GM12878 (cell line): ENCODE data around the gene PHPT1. TPM values are rescaled to one million over a fixed set of nuclear protein-coding genes. Genes with fewer than 3 reads are reported as not detected.
A peak's percentile ranks its signal among the peaks of the same experiment; 100 is the strongest.

Source experiments
- ATAC-seq: fragments of 200-7000 bp; cut with Tn5 transposase; 3 replicates; pipeline ENCODE4 v1.9.1; 2020; ENCODE audit warnings: mild to moderate bottlenecking, moderate library complexity
- BruUV-seq: library from RNA; stranded (reverse); fragments of 400-500 nt; replicated peaks from 2 replicates; lab custom pipeline; 2021; lab: Mats Ljungman, UMichigan
- CTCF ChIA-PET: fragments of 300-600 bp; sonication (Branson Sonifier 250); formaldehyde crosslinking; extraction: SDS; loops from one replicate; lab custom pipeline; 2021; ENCODE audit warnings: inconsistent platforms; lab: Yijun Ruan, JAX
- POLR2A ChIA-PET: fragments of 350-600 bp; formaldehyde crosslinking; extraction: SDS; loops from one replicate; lab custom pipeline; 2021; ENCODE audit warnings: inconsistent platforms; lab: Charles Lee
- RAD21 ChIA-PET: fragments of 300-600 bp; sonication (Branson Sonifier 250); formaldehyde crosslinking; loops from one replicate; lab custom pipeline; 2023; ENCODE audit warnings: antibody characterized with exemption; ENCODE audit not compliant: unreplicated experiment; lab: Charles Lee
- SMC1A ChIA-PET: fragments of 300-600 bp; sonication (Branson Sonifier 250); formaldehyde crosslinking; loops from one replicate; lab custom pipeline; 2023; ENCODE audit not compliant: unreplicated experiment, uncharacterized antibody; lab: Charles Lee
- DNase-seq: peaks from one replicate; pipeline ENCODE4 v3.0.0-alpha.2; 2011; ENCODE audit warnings: low read depth, low spot score
- FAIRE-seq: peaks from 3 replicates; lab custom pipeline; 2011; peaks lifted over from hg19 to GRCh38; lab: Jason Lieb, UNC
- H2AFZ ChIP-seq: 2 replicates; pipeline ENCODE4 v1.6.0; 2011; ENCODE audit warnings: low read depth, low read length, control low read depth; ENCODE audit not compliant: control insufficient read depth
- H3K27ac ChIP-seq: 2 replicates; pipeline ENCODE4 v1.5.1; 2011; ENCODE audit warnings: control low read depth; ENCODE audit not compliant: control insufficient read depth, insufficient read depth
- H3K27me3 ChIP-seq, 2 experiments: replicated peaks in 1 of 2; 2 replicates each; pipeline versions ENCODE4 v1.6.0 to v1.6.1; 2011; ENCODE audit warnings: low read length in 1 of 2; ENCODE audit not compliant: control insufficient read depth in 2 of 2, insufficient read depth in 2 of 2
- H3K36me3 ChIP-seq, 2 experiments: 2 replicates each; pipeline ENCODE4 v1.5.1; 2011; ENCODE audit warnings: low read length in 1 of 2; ENCODE audit not compliant: control insufficient read depth in 2 of 2, insufficient read depth in 2 of 2
- H3K4me1 ChIP-seq: 2 replicates; pipeline ENCODE4 v1.6.1; 2011; ENCODE audit warnings: mild to moderate bottlenecking, low read length, moderate library complexity, mixed read lengths; ENCODE audit not compliant: control insufficient read depth, insufficient read depth
- H3K4me2 ChIP-seq: 2 replicates; pipeline ENCODE4 v1.6.0; 2011; ENCODE audit warnings: control low read depth; ENCODE audit not compliant: control insufficient read depth, insufficient read depth
- H3K4me3 ChIP-seq: fragments of 200-600 bp; sonication (generic); 2 replicates; pipeline ENCODE4 v1.5.1; 2016
- H3K79me2 ChIP-seq: 2 replicates; pipeline ENCODE4 v1.6.0; 2011; ENCODE audit warnings: low read length; ENCODE audit not compliant: control insufficient read depth, insufficient read depth
- H3K9ac ChIP-seq: 2 replicates; pipeline ENCODE4 v1.8.0; 2011; ENCODE audit warnings: low read length, control low read depth, mixed read lengths; ENCODE audit not compliant: control insufficient read depth, insufficient read depth
- H3K9me3 ChIP-seq: replicated peaks from 3 replicates; pipeline ENCODE4 v1.5.1; 2011; ENCODE audit warnings: mild to moderate bottlenecking, low read length; ENCODE audit not compliant: control insufficient read depth, insufficient read depth
- H4K20me1 ChIP-seq: 2 replicates; pipeline ENCODE4 v1.6.0; 2011; ENCODE audit not compliant: control insufficient read depth, insufficient read depth
- EP300 ChIP-seq, 2 experiments: fragments of 150-350 bp in 1 of 2; IDR thresholded peaks; 2 replicates each; pipeline ENCODE4 v1.6.1; 2011 to 2012; ENCODE audit warnings: low read depth in 2 of 2, low read length in 2 of 2, borderline replicate concordance in 1 of 2, improper control_type of control experiment in 1 of 2, inconsistent platforms in 1 of 2; ENCODE audit not compliant: control insufficient read depth in 1 of 2
- IKZF1 ChIP-seq: fragments of 450-650 bp; conservative IDR thresholded peaks from 2 replicates; pipeline ENCODE4 v1.6.1; 2017; ENCODE audit warnings: antibody characterized with exemption, mild to moderate bottlenecking
- LARP7 ChIP-seq: fragments of 450-650 bp; IDR thresholded peaks from 2 replicates; pipeline ENCODE4 v1.6.1; 2017; ENCODE audit warnings: mild to moderate bottlenecking
- NFXL1 ChIP-seq: fragments of 450-650 bp; IDR thresholded peaks from 2 replicates; pipeline ENCODE4 v1.6.1; 2017; ENCODE audit warnings: antibody characterized with exemption, mild to moderate bottlenecking, borderline replicate concordance
- POLR2A ChIP-seq: IDR thresholded peaks from 2 replicates; pipeline ENCODE4 v1.6.1; 2011; ENCODE audit warnings: low read depth, mild to moderate bottlenecking, low read length
- RUNX3 ChIP-seq: IDR thresholded peaks from 2 replicates; pipeline ENCODE4 v1.6.1; 2012; ENCODE audit warnings: low read length, inconsistent platforms
- YY1 ChIP-seq: IDR thresholded peaks from 2 replicates; pipeline ENCODE4 v1.6.1; 2011; ENCODE audit warnings: low read depth, mild to moderate bottlenecking, low read length
- WGBS: methylation state at CpG from one replicate; pipeline ENCODE4 v1.1.6; 2016; ENCODE audit warnings: low lambda C conversion rate; ENCODE audit not compliant: insufficient replicate concordance, insufficient coverage; ENCODE audit errors: missing lambda C conversion rate; 5-methylcytosine and 5-hydroxymethylcytosine counted together
- in situ Hi-C: fragments of 300-500 bp; cut with MboI; formaldehyde crosslinking; loops from 9 replicates; pipeline ENCODE4 v1.14.3; 2018; ENCODE audit warnings: mixed read lengths
- intact Hi-C: fragments of 100-400 bp; cut with micrococcal nuclease; formaldehyde crosslinking; loops from one replicate; pipeline ENCODE4 v1.14.2; 2022; ENCODE audit not compliant: unreplicated experiment
- polyA plus RNA-seq, 11 experiments: library from polyadenylated mRNA; depleted of rRNA in 4 of 11; unstranded in 6 of 11; stranded (reverse) in 5 of 11; fragments of >200 nt; fragmentation: Nextera tagmentation in 4 of 11; fragmentation: Illumina TruSeq in 1 of 11; extraction: Ambion mirVana in 4 of 11; extraction: Trizol in 1 of 11; gene quantifications; 1 replicate in 1 of 11; 2 replicates in 10 of 11; pipeline versions ENCODE4 v1.2.1 to v1.2.3, GENCODE V29; 2011 to 2016; ENCODE audit warnings: inconsistent platforms in 2 of 11, missing spikeins in 2 of 11, low read depth in 1 of 11
- total RNA-seq, 4 experiments: library from RNA; depleted of rRNA in 3 of 4; stranded (reverse); fragments of >200 nt in 3 of 4; fragmentation: Illumina TruSeq in 1 of 4; extraction: Trizol in 1 of 4; gene quantifications; 2 replicates each; pipeline versions ENCODE4 v1.2.1 to v1.2.3, GENCODE V29; 2013 to 2021

The PHPT1 gene
- total and polyA plus RNA-seq, 10 of the 15 experiments (the other 5 are each of a cell fraction or from before 2014, with no cell fraction given) = 56.2 to 323 (median 140) TPM

DNA sequence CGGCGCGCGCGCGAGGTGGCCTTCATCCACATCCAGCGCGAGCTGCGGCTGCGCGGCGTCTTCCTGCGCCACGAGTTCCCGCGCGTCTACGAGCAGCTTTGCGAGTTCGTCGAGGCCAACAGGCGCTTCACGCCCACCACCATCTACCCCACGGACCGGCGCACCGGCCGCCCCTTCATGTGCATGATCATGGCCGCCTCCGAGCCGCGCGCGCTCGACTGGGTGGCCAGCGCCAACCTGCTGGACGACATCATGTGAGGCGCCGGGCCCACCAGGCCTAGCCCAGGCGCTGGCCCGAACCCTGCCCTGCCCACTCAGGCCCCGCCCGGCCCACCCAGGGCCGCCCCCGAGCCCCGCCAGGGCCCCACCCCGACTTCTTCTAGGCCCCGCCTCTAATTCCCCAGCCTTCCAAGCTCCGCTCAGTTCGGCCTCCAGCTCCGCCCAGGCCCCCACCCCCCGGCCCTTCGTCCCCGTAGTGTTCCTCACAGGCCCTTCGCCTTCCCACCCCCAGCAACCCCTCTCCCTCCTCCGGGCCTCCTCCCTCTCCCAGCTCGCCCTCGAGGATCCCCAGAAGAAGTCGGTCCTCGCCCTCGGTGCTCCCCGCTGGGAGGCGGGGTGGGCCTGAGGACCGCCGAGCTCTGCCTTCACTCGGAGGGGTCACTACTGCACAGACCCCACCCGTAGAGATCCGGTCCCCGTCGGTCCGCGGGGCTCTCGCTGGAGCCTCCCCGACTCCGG is 2.0 kb upstream of the PHPT1 start:
- no peak overlapping the region; the same call in 1 of the 2 replicates for H3K9ac ChIP-seq
- BruUV-seq = no TSS peak
- ChIA-PET CTCF (interaction anchor here (1.4 to 2.2 kb wide), 3 partner anchors 35 to 52 kb away, joined by 4 to 7 read pairs (median 4); partner anchors contain the start of gene TRAF2), RAD21 (interaction anchor here (1.7 to 1.8 kb wide), 2 partner anchors 34 to 39 kb away, joined by 5 to 7 read pairs; partner anchors contain the start of gene TRAF2), SMC1A (no interaction called here), POLR2A (interaction anchor here (0.6 to 1.8 kb wide), 3 partner anchors 35 to 273 kb away, joined by 5 to 9 read pairs (median 5); partner anchors contain the start of gene FBXW5)
- intact Hi-C loops (loop anchor here (5.0 kb wide), 2 partner anchors 35 to 190 kb away; no protein-coding TSS in a partner anchor), in situ Hi-C loops (no loop called here)
- TF ChIP-seq EP300 (IDR thresholded peaks at IDR 0.05; ENCODE audit: borderline replicate concordance in 1 of 2, control insufficient read depth in 1 of 2, low read depth in 2 of 2, low read length in 2 of 2) (no peak), YY1 (0 out of 2 replicates have a peak, but pooled peaks have one; percentile 12), POLR2A (peak; percentile 56; the same call in 1 of the 2 replicates), IKZF1 (peak; percentile 80; the same call in 1 of the 2 replicates), LARP7 (0 out of 2 replicates have a peak, but pooled peaks have one; percentile 4), RUNX3 (no peak), NFXL1 (peak; percentile 62; the same call in 1 of the 2 replicates)
- no peak for ATAC-seq
- H4K20me1 ChIP-seq = no peaks in the 10 kb centered on the region; the same call in 1 of the 2 replicates
- peak overlapping the region; percentile 11; the same call in 1 of the 2 replicates for H2AFZ ChIP-seq
- peak overlapping the region; percentile 80; the same call in 1 of the 2 replicates for H3K4me3 ChIP-seq
- peak overlapping the region; percentile 77 for H3K4me2 ChIP-seq
- peaks cover 4% of the 10 kb centered on the region; the same call in 1 of the 3 replicates for H3K9me3 ChIP-seq
- WGBS = 48% methylated on average over 45 of the region's 75 CpGs
- peaks cover 13% of the 10 kb centered on the region for H3K4me1 ChIP-seq
- H3K36me3 ChIP-seq = peaks cover 4 to 8% of the 10 kb centered on the region in 2 experiments; a peak in 3 of 4 replicates
- no peak for FAIRE-seq
- H3K27ac ChIP-seq = no peak overlapping the region
- no peaks in the 10 kb centered on the region; a peak in 1 of 4 replicates for H3K27me3 ChIP-seq
- no peak for DNase-seq
- H3K79me2 ChIP-seq = peaks cover 10% of the 10 kb centered on the region; the same call in 1 of the 2 replicates
